ENCODE results near the gene MAPK1.

- TF ChIP-seq CTCF (IDR thresholded peaks at IDR 0.05; ENCODE audit: low read length) (no peak), EZH2 (optimal IDR thresholded peaks at IDR 0.05; ENCODE audit: low read depth, low read length) (no peak)
Measured at GRCh38 chr22:21862386-21863245, 4.8 kb downstream of the MAPK1 start.

Data from MM.1S (cell line).